PC-3 (cell line): Measurements from ENCODE around the gene RFWD3. TPM values are rescaled to one million over a fixed set of nuclear protein-coding genes. Genes with fewer than 3 reads are reported as not detected.

Source experiments
- ATAC-seq: fragments of 200-7000 bp; cut with Tn5 transposase; 2 replicates; pipeline ENCODE4 v1.9.1; 2020; ENCODE audit warnings: mild to moderate bottlenecking, moderate library complexity
- BruUV-seq: library from RNA; stranded (reverse); fragments of 400-500 nt; replicated peaks from 2 replicates; lab custom pipeline; 2021; lab: Mats Ljungman, UMichigan
- CTCF ChIA-PET: fragments of 300-600 bp; sonication (Branson Sonifier 250); formaldehyde crosslinking; loops from one replicate; lab custom pipeline; 2022; ENCODE audit warnings: antibody characterized with exemption; lab: Charles Lee
- POLR2A ChIA-PET: fragments of 300-600 bp; sonication (Branson Sonifier 250); formaldehyde crosslinking; loops from one replicate; lab custom pipeline; 2022; ENCODE audit warnings: antibody characterized with exemption; ENCODE audit not compliant: unreplicated experiment; lab: Charles Lee
- DNase-seq: peaks from one replicate; pipeline ENCODE4 v3.0.0-alpha.2; 2015
- H2AFZ ChIP-seq: fragments of 300-600 bp; sonication (generic); 2 replicates; pipeline ENCODE4 v1.6.0; 2016; ENCODE audit warnings: antibody characterized with exemption, low read length
- H3F3A ChIP-seq: fragments of 300-600 bp; sonication (generic); one replicate; pipeline ENCODE4 v1.6.0; 2017; ENCODE audit warnings: antibody characterized with exemption, low read length, control low read depth, mild to moderate bottlenecking; ENCODE audit not compliant: unreplicated experiment
- H3K27ac ChIP-seq: fragments of 300-600 bp; sonication (generic); 2 replicates; pipeline ENCODE4 v1.5.1; 2016; ENCODE audit warnings: mild to moderate bottlenecking, low read length
- H3K27me3 ChIP-seq: fragments of 300-600 bp; sonication (generic); 2 replicates; pipeline ENCODE4 v1.6.1; 2016; ENCODE audit warnings: low read length, mixed read lengths
- H3K36me3 ChIP-seq: fragments of 300-600 bp; sonication (generic); 2 replicates; pipeline ENCODE4 v1.6.1; 2016; ENCODE audit warnings: low read depth, mixed run types, low read length, mixed read lengths
- H3K4me1 ChIP-seq: fragments of 300-600 bp; sonication (generic); 2 replicates; pipeline ENCODE4 v1.5.1; 2016; ENCODE audit warnings: low read length; ENCODE audit not compliant: insufficient read depth
- H3K4me2 ChIP-seq: fragments of 300-600 bp; sonication (generic); 2 replicates; pipeline ENCODE4 v1.6.0; 2016; ENCODE audit warnings: low read length
- H3K4me3 ChIP-seq: fragments of 300-600 bp; sonication (generic); 2 replicates; pipeline ENCODE4 v1.5.1; 2016; ENCODE audit warnings: mild to moderate bottlenecking, low read length, mixed read lengths
- H3K79me2 ChIP-seq: fragments of 300-600 bp; sonication (generic); 2 replicates; pipeline ENCODE4 v1.6.1; 2017; ENCODE audit warnings: low read length, mixed read lengths
- H3K9ac ChIP-seq: fragments of 300-600 bp; sonication (generic); 2 replicates; pipeline ENCODE4 v1.6.0; 2016; ENCODE audit warnings: mild to moderate bottlenecking, low read length
- H3K9me2 ChIP-seq: fragments of 300-600 bp; sonication (generic); replicated peaks from 2 replicates; pipeline ENCODE4 v1.6.1; 2016; ENCODE audit warnings: mixed run types, low read length, mixed read lengths
- H3K9me3 ChIP-seq: fragments of 300-600 bp; sonication (generic); 2 replicates; pipeline ENCODE4 v1.6.1; 2016; ENCODE audit warnings: low read length, mixed read lengths
- H4K20me1 ChIP-seq: fragments of 300-600 bp; sonication (generic); 2 replicates; pipeline ENCODE4 v1.6.1; 2016; ENCODE audit warnings: low read length, mixed read lengths
- EZH2 ChIP-seq: fragments of 300-600 bp; sonication (generic); IDR thresholded peaks from one replicate; pipeline ENCODE4 v1.6.1; 2017; ENCODE audit warnings: antibody characterized with exemption, mild to moderate bottlenecking, low read length; ENCODE audit not compliant: unreplicated experiment
- EZH2phosphoT487 ChIP-seq: fragments of 300-600 bp; sonication (generic); IDR thresholded peaks from 2 replicates; pipeline ENCODE4 v1.6.1; 2018; ENCODE audit warnings: mild to moderate bottlenecking, antibody characterized with exemption, low read length, borderline replicate concordance
- intact Hi-C: fragments of 100-400 bp; cut with micrococcal nuclease; formaldehyde crosslinking; loops from 2 replicates; pipeline ENCODE4 v1.9.0; 2023
- total RNA-seq: library from RNA; depleted of rRNA; stranded (reverse); fragments of >200 nt; gene quantifications from 2 replicates; pipeline ENCODE4 v1.2.3, GENCODE V29; 2014
- TF ChIP-seq, protein P1 (sequence below): fragments of 300-600 bp; sonication (generic); conservative IDR thresholded peaks from 2 replicates; pipeline ENCODE4 v1.5.1; 2017; ENCODE audit warnings: antibody characterized with exemption, low read depth, mild to moderate bottlenecking, low read length

The RFWD3 gene
- total RNA-seq, 1 experiment from 2014 or later, result 32.8 TPM

DNA sequence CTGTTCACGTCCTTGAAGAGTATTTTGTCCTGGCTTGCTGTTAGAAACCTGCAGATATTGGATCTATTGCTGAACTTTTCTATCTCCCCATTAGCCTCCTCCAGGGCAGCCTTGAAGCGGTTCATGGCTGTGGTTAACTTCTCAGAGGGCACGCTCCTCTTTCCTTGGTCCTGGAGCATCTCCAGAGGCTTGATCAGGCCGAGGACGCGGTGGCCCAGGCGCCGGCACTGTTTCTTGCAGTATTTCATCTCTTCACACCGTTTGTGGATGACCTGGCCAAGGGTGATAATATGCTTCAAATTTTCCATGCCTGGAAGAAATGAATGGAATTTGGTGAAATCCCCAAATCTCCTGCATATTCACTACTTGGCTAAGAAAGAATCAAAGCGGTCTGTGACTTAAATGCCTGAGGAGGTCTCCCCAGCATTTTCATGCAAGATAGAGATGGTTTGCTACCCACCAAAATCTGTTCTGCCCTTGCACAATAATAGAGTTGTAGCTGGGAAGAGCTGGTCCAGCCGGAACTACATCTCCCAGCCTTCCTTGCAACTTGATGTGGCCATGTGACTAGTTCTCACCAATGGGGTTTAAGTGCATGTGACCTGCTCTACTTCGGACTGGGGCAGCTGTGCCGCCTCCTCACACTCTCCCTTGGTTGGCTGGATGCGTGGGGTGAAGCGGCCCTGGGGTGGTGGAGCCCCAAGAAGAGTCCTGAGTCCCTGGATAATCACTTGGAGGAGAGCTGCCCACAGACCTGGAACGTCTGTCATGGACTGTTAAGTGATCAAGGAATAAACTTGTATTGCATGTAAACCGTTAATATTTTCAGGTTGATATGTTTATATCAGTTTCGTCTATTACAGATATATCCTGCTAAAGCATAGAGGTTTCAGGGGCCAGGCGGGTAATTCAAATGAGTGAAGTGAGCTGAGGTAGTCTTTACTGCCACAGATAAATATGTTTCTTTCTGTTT, 29.1 kb upstream of the RFWD3 start:
- no TSS peak for BruUV-seq

DNA sequence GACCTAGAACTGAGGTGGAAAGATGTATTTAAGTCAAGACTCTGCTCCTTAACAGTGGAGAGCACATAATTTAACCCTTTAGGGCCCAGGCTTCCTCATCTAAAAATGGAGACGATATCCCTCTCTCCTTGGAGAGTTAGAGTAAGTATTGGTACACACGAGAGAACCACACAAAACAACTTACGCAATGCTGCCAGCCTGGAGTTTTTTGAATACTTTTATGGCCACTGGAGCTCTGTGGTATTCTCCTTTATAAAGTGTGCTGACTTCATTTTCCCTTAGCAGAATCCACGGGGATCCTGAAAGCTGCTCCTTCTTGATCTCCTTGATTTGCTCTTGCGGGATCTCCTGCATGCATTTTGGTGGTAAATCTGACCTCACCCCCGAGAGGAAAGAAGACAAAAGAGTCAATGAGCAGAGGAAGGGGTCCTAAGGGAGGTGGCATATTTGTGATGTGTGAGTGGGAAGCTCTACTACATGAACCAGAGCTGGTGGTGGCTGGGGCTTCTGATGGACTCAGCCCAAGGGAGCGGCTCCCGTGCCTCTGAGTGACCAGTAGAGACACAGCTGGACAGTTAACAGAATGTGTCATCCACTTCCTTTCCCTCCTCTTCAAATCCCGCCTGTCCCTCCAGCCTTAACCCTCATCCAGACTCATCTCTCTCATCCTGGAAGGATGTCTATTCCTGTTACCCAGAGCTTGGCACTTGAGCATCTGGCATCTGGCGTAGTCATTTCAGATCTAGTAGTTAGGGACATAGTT, 24.6 kb upstream of the RFWD3 start:
- ATAC-seq (no peak), DNase-seq (no peak)
- Histone ChIP-seq H3F3A (no peaks in the 10 kb centered on the region), H3K9ac (no peak overlapping the region), H3K36me3 (no peaks in the 10 kb centered on the region; the same call in none of the 2 replicates), H4K20me1 (no peaks in the 10 kb centered on the region), H3K4me1 (no peaks in the 10 kb centered on the region), H2AFZ (no peak overlapping the region), H3K79me2 (no peaks in the 10 kb centered on the region), H3K9me2 (no peaks in the 10 kb centered on the region), H3K27me3 (no peaks in the 10 kb centered on the region), H3K4me3 (no peak overlapping the region), H3K9me3 (no peaks in the 10 kb centered on the region), H3K4me2 (no peak overlapping the region), H3K27ac (no peak overlapping the region)
- intact Hi-C loops, result no loop called here
- ChIA-PET CTCF (no interaction called here), POLR2A (no interaction called here)
- BruUV-seq, result no TSS peak
- TF ChIP-seq, protein P1, sequence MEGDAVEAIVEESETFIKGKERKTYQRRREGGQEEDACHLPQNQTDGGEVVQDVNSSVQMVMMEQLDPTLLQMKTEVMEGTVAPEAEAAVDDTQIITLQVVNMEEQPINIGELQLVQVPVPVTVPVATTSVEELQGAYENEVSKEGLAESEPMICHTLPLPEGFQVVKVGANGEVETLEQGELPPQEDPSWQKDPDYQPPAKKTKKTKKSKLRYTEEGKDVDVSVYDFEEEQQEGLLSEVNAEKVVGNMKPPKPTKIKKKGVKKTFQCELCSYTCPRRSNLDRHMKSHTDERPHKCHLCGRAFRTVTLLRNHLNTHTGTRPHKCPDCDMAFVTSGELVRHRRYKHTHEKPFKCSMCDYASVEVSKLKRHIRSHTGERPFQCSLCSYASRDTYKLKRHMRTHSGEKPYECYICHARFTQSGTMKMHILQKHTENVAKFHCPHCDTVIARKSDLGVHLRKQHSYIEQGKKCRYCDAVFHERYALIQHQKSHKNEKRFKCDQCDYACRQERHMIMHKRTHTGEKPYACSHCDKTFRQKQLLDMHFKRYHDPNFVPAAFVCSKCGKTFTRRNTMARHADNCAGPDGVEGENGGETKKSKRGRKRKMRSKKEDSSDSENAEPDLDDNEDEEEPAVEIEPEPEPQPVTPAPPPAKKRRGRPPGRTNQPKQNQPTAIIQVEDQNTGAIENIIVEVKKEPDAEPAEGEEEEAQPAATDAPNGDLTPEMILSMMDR, result no peak
- TF ChIP-seq EZH2phosphoT487 (no peak), EZH2 (no peak)

More for the DNA sequence above, 29.1 kb upstream of the RFWD3 start:
- Histone ChIP-seq H3K27me3 (no peaks in the 10 kb centered on the region), H3K9me2 (no peaks in the 10 kb centered on the region), H3K79me2 (peaks cover 30% of the 10 kb centered on the region), H3K4me3 (no peak overlapping the region), H3K36me3 (no peaks in the 10 kb centered on the region; the same call in none of the 2 replicates), H3K9me3 (no peaks in the 10 kb centered on the region), H3K4me2 (no peak overlapping the region), H3K4me1 (peaks cover 17% of the 10 kb centered on the region), H3K27ac (no peak overlapping the region), H4K20me1 (no peaks in the 10 kb centered on the region), H3K9ac (no peak overlapping the region), H3F3A (no peaks in the 10 kb centered on the region), H2AFZ (no peak overlapping the region)
- DNase-seq (peak; percentile 57), ATAC-seq (peak; percentile 40; the same call in 1 of the 2 replicates)
- POLR2A ChIA-PET, result no interaction called here
- TF ChIP-seq, protein P1, result no peak
- TF ChIP-seq EZH2, result no peak
- no peak for TF ChIP-seq EZH2phosphoT487
- intact Hi-C loops, result no loop called here
- CTCF ChIA-PET, result no interaction called here
